ENCODE data around the gene ATP5PD. TPM values are rescaled to one million over a fixed set of nuclear protein-coding genes. Genes with fewer than 3 reads are reported as not detected.

Gene ATP5PD
- 175 TPM in 2 replicates for total RNA-seq

DNA sequence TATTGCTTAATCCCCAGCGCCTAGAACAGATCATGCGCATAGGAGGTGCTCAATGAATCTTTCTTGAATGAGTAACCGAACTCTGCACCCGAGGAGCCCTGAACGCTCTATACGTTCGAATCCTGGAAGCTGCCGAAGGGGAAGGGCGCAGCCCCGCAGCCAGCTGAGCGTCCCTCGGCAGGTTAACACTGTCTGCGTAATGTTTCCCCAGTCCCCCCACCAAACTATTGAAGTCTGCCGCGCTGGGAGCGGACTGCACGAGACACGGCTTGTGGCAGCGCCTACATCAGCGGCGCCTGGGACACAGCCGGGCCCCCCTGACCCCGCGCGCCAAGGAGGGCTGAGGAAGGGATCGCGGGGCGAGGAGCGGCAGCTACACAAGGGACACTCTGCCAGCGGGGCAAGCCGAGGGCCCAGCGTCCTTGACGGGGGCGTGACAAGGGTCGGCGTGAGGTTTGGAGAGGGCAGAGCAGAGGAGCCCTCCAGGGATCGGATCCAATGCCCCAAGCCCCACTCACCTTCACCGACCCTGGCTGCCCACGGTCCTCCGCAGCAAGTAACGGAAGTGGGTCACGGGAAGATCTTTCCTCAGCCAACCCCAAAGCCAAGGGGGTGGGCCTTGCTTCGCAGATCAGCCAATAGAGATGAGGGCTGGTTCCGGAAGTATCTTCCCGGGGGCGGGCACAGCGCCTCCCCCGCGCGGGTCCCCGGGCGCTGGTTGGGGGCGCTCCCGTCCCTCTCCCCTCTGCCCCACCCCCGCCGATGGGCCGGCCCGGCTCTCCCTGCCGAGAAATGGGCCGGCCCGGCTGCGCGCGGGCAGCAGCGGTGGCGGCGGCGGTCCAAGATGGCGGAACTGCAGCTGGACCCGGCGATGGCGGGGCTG is at the start of gene ATP5PD, which contains the start of gene KCTD2:
TSS of gene ATP5PD (minus strand) at position 563 of the 883 bp plus-strand sequence. CDS start 4,319 bp downstream, outside the sequence.
TSS of gene KCTD2 (plus strand) at position 819 of the 883 bp plus-strand sequence. CDS start at position 845, 26 bp downstream.

DNA sequence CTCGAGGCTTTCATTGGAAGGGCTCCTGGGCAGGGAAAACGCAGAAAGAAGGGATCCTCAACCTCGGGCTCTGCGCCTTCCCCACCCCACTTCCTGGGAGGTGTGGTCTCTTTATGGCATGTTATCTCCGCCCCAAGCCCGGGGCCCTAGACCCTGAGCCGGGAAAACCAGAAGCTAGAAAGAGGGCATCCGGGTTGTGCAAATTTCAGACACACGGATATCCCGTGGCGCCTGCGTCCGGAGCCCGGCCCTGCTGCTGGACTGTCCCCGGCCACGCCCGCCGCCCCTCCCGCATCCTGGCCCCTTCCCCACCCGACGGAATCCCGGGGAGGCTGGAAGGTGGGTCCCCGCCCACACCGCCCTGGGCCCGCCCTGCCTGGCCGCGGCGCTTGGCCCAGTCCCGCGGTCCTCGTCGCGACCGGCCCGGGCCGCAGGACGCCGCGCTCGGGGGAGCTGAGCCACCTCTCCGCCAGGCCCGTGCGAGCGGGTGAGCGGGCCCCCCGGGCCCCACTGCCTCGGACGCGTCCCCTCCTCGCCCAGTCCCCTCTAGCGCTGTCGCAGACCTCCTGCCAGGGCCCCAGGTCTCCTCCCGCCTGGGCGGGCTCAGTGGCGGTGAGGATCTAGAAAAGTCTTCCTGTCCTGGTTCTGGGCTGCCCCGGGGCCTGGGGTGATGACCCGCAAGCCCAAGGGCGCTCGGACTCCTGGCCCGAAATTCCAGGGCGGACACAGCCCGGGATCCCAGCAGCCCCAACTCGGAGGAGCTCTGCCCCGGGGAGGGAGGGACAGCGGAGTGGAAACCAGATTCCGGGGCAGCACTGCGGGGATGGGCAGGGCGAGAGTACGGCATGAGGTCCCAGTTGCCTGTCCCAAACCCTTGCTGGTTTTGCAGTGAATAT is 41.0 kb upstream of the ATP5PD start, which contains the start of gene SLC16A5:
TSS of gene SLC16A5 (plus strand) at position 397 of the 896 bp plus-strand sequence. CDS start 5,683 bp downstream, outside the sequence.

GRCh38 chr17:75012346-75013091 is 34.2 kb downstream of the ATP5PD start, which contains the start of gene MRPL58:
MRPL58 (plus strand) TSS chr17:75012670; CDS start chr17:75012687, 17 bp downstream.

Small RNA genes lying within 50 kb of the gene (small RNA-seq; reads per million reads assigned to genes)
- gene AC111186.1 (not detected), gene RF00019 (not detected), gene RN7SL573P (not detected), gene RNU6-362P (not detected)

Other genes starting within 250 kb of the ATP5PD start
- 0.12 and 0.16 TPM in 2 replicates for gene GRIN2C, start 187.1 kb downstream of the ATP5PD start, total RNA-seq
- 14.1 and 26.0 TPM in 2 replicates for gene FDXR, start 174.0 kb downstream of the ATP5PD start, total RNA-seq
- not detected in 2 replicates for gene FADS6, start 153.3 kb downstream of the ATP5PD start, total RNA-seq
- not detected in 2 replicates for gene USH1G, start 123.7 kb downstream of the ATP5PD start, total RNA-seq
- not detected in 2 replicates for gene OTOP2, start 122.7 kb downstream of the ATP5PD start, total RNA-seq
- gene OTOP3, start 111.1 kb downstream of the ATP5PD start, total RNA-seq = not detected in 2 replicates
- 0.16 and 0.61 TPM in 2 replicates for gene HID1, start 74.2 kb downstream of the ATP5PD start, total RNA-seq
- gene CDR2L, start 59.3 kb downstream of the ATP5PD start, total RNA-seq = 29.3 and 30.5 TPM in 2 replicates
- gene MRPL58, start 34.3 kb downstream of the ATP5PD start, total RNA-seq = 14.8 and 24.9 TPM in 2 replicates
- 24.5 and 25.3 TPM in 2 replicates for gene KCTD2, start 256 bp upstream of the ATP5PD start, total RNA-seq
- gene SLC16A5, start 41.0 kb upstream of the ATP5PD start, total RNA-seq = 28.1 and 33.5 TPM in 2 replicates
- gene ARMC7, start 63.0 kb upstream of the ATP5PD start, total RNA-seq = 1.8 and 3.2 TPM in 2 replicates
- 52.0 and 54.2 TPM in 2 replicates for gene NT5C, start 84.8 kb upstream of the ATP5PD start, total RNA-seq
- gene JPT1, start 107.5 kb upstream of the ATP5PD start, total RNA-seq = 67.5 and 75.2 TPM in 2 replicates
- 62.1 and 72.7 TPM in 2 replicates for gene SUMO2, start 136.0 kb upstream of the ATP5PD start, total RNA-seq
- gene NUP85, start 158.7 kb upstream of the ATP5PD start, total RNA-seq = 21.0 and 27.1 TPM in 2 replicates
- 18.2 and 18.7 TPM in 2 replicates for gene GGA3, start 214.6 kb upstream of the ATP5PD start, total RNA-seq
- 31.6 and 41.5 TPM in 2 replicates for gene MRPS7, start 214.9 kb upstream of the ATP5PD start, total RNA-seq
- 4.9 and 8.3 TPM in 2 replicates for gene MIF4GD, start 224.3 kb upstream of the ATP5PD start, total RNA-seq
- gene SLC25A19, start 242.5 kb upstream of the ATP5PD start, total RNA-seq = 6.2 and 8.4 TPM in 2 replicates

Measured in hair follicle dermal papilla cell (primary cell).